ENCODE results near the gene CPAMD8. TPM values are rescaled to one million over a fixed set of nuclear protein-coding genes. Genes with fewer than 3 reads are reported as not detected.

The CPAMD8 gene
- total and polyA plus RNA-seq, 9 of the 15 experiments (the other 6 are each of a cell fraction or from before 2014, with no cell fraction given), result 0.20 to 2.1 (median 1.3) TPM

DNA sequence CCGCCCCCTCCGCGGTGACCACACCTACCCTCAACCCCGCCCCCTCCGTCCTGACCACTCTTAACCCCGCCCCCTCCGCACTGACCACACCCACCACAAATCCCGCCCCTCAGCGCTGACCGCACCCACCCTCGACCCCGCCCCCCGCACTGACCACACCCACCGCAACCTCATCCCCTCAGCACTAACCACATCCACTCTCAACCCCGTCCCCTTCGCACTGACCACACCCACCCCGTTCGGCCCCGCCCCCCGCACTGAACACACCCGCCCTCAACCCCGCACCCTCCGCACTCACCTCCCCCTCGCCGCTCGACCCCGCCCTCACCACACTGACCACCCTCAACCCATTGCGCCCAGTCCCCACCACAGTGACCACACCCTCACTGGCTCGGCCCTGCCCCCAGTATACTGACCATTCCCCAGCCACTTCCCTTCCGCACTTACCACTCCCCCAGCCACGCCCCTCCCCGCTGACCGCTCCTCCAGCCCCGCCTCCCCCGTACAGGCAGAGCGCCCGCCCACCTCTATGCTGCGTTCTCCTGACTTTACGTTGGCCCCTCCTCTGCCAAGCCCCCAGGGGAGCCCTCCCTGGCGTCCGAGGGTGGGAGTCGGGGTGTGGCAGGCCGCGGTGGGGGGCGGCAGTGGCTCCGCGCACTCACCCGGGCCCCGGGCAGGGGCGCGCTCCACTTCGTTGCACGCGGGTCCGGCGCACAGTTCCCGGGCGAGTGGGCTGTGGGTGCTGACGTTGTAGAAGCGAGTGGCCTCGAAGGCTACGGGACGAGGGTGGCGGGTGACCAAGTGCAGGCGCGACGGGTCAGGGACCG lies 129.4 kb downstream of the CPAMD8 start (continued):
- TF ChIP-seq HMGN3 (IDR thresholded peaks at IDR 0.05; ENCODE audit: borderline replicate concordance, extremely low read depth, insufficient read length, low read depth, low read length) (peak; percentile 88), SAP30 (IDR thresholded peaks at IDR 0.05; ENCODE audit: borderline replicate concordance, insufficient read depth, low read depth, low read length, poor library complexity, severe bottlenecking) (no peak), PCBP2 (IDR thresholded peaks at IDR 0.05; ENCODE audit: low read depth, low read length, poor library complexity, severe bottlenecking) (no peak), FOXJ2 (tag; IDR thresholded peaks at IDR 0.05) (no peak), ZBTB1 (CRISPR knock-in tag; IDR thresholded peaks at IDR 0.05; ENCODE audit: borderline replicate concordance, low read depth) (peak; percentile 98), FOXK2 (conservative IDR thresholded peaks at IDR 0.05 in 1 of 2, IDR thresholded peaks at IDR 0.05 in 1 of 2; ENCODE audit: low read depth in 2 of 2) (peak; percentile 48 to 50; a peak in 3 of 4 replicates), VEZF1 (CRISPR knock-in tag; IDR thresholded peaks at IDR 0.05) (peak; percentile 69), XRCC3 (IDR thresholded peaks at IDR 0.05) (no peak), HNRNPK (IDR thresholded peaks at IDR 0.05; ENCODE audit: low read depth, low read length, poor library complexity, severe bottlenecking) (no peak), ARID4B (CRISPR knock-in tag; IDR thresholded peaks at IDR 0.05) (peak; percentile 41; the same call in 1 of the 2 replicates), FIP1L1 (IDR thresholded peaks at IDR 0.05; ENCODE audit: low read depth, low read length, poor library complexity, severe bottlenecking) (peak; percentile 96), SRF (CRISPR knock-in tag; IDR thresholded peaks at IDR 0.05) (peak in 1 of 2 experiments; percentile 38; a peak in 1 of 4 replicates), TCF7 (IDR thresholded peaks at IDR 0.05; ENCODE audit: borderline replicate concordance) (no peak), SIRT6 (IDR thresholded peaks at IDR 0.05; ENCODE audit: low read depth, low read length) (no peak), DEAF1 (CRISPR knock-in tag; IDR thresholded peaks at IDR 0.05) (no peak), NONO (IDR thresholded peaks at IDR 0.05; ENCODE audit: low read depth in 2 of 2, low read length in 1 of 2) (peak; percentile 62 to 69; a peak in 3 of 4 replicates), ELF2 (CRISPR knock-in tag; IDR thresholded peaks at IDR 0.05) (no peak), ZNF76 (CRISPR knock-in tag; IDR thresholded peaks at IDR 0.05; ENCODE audit: borderline replicate concordance) (0 out of 2 replicates have a peak, but pooled peaks have one; percentile 41)
